Measurements from ENCODE around the gene OMD.

Gene OMD

GRCh38 chr9:92408747-92409478 is 15.4 kb downstream of the OMD start:
- no peaks in the 10 kb centered on the region for H3K36me3 ChIP-seq (ENCODE audit: control insufficient read depth, insufficient read depth, low read length)
- no peak overlapping the region for H3K4me3 ChIP-seq (ENCODE audit: low read depth, low read length)
- no peak overlapping the region for H3K9ac ChIP-seq (ENCODE audit: low read depth, low read length)
- no peaks in the 10 kb centered on the region for H3K9me3 ChIP-seq (ENCODE audit: control insufficient read depth, insufficient read depth, low read length)
- H3K27me3 ChIP-seq (ENCODE audit: control insufficient read depth, insufficient read depth, low read length) = no peaks in the 10 kb centered on the region
- H3K4me1 ChIP-seq (ENCODE audit: control insufficient read depth, insufficient read depth, low read length) = no peaks in the 10 kb centered on the region

GRCh38 chr9:92407818-92408217 is 16.5 kb downstream of the OMD start:
- H3K9me3 ChIP-seq (ENCODE audit: control insufficient read depth, insufficient read depth, low read length) = no peaks in the 10 kb centered on the region
- H3K9ac ChIP-seq (ENCODE audit: low read depth, low read length) = no peak overlapping the region
- no peaks in the 10 kb centered on the region for H3K4me1 ChIP-seq (ENCODE audit: control insufficient read depth, insufficient read depth, low read length)
- H3K27me3 ChIP-seq (ENCODE audit: control insufficient read depth, insufficient read depth, low read length) = no peaks in the 10 kb centered on the region
- no peaks in the 10 kb centered on the region for H3K36me3 ChIP-seq (ENCODE audit: control insufficient read depth, insufficient read depth, low read length)
- no peak overlapping the region for H3K4me3 ChIP-seq (ENCODE audit: low read depth, low read length)

- no peaks in the 10 kb centered on the region for H3K36me3 ChIP-seq (ENCODE audit: control insufficient read depth, insufficient read depth, low read length)
- H3K27me3 ChIP-seq (ENCODE audit: control insufficient read depth, insufficient read depth, low read length) = no peaks in the 10 kb centered on the region
- H3K4me3 ChIP-seq (ENCODE audit: low read depth, low read length) = no peak overlapping the region
- no peak overlapping the region for H3K9ac ChIP-seq (ENCODE audit: low read depth, low read length)
- no peaks in the 10 kb centered on the region for H3K9me3 ChIP-seq (ENCODE audit: control insufficient read depth, insufficient read depth, low read length)
- H3K4me1 ChIP-seq (ENCODE audit: control insufficient read depth, insufficient read depth, low read length) = no peaks in the 10 kb centered on the region
These were observed 17.8 kb downstream of the OMD start for GRCh38 chr9:92406477-92406876.

DNA sequence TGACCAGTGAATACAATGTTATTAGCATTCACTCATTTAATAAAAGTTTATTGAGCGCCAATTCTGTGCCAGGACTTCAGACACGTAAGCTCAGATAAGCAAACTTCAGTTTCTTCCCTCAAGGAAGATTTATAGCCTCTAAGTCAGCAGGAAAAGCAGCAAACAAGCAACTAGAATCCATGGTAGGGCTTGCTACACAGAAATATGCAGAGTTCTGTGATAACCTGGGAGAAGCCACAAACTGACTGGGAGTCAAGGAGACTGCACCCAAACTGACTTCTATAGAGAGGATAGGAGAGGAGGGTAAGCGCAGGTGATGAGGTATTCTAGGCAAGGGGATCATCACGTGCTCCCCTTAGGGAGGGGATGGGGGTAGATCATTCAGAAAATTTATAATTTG is 18.5 kb downstream of the OMD start:
- Histone ChIP-seq H3K4me1 (ENCODE audit: control insufficient read depth, insufficient read depth, low read length) (no peaks in the 10 kb centered on the region), H3K9me3 (ENCODE audit: control insufficient read depth, insufficient read depth, low read length) (no peaks in the 10 kb centered on the region), H3K36me3 (ENCODE audit: control insufficient read depth, insufficient read depth, low read length) (no peaks in the 10 kb centered on the region), H3K4me3 (ENCODE audit: low read depth, low read length) (no peak overlapping the region), H3K27me3 (ENCODE audit: control insufficient read depth, insufficient read depth, low read length) (no peaks in the 10 kb centered on the region), H3K9ac (ENCODE audit: low read depth, low read length) (no peak overlapping the region)

- H3K36me3 ChIP-seq (ENCODE audit: control insufficient read depth, insufficient read depth, low read length) = no peaks in the 10 kb centered on the region
- H3K27me3 ChIP-seq (ENCODE audit: control insufficient read depth, insufficient read depth, low read length) = no peaks in the 10 kb centered on the region
- no peak within 1 kb of the TSS for H3K4me3 ChIP-seq (ENCODE audit: low read depth, low read length)
- no peaks in the 10 kb centered on the region for H3K4me1 ChIP-seq (ENCODE audit: control insufficient read depth, insufficient read depth, low read length)
- no peak within 1 kb of the TSS for H3K9ac ChIP-seq (ENCODE audit: low read depth, low read length)
- no peaks in the 10 kb centered on the region for H3K9me3 ChIP-seq (ENCODE audit: control insufficient read depth, insufficient read depth, low read length)
These were observed 20.0 kb downstream of the OMD start, which contains the start of gene OGN for GRCh38 chr9:92404042-92404836. Gene OGN (minus strand): TSS chr9:92404578. CDS start chr9:92403407, 1,171 bp downstream.

DNA sequence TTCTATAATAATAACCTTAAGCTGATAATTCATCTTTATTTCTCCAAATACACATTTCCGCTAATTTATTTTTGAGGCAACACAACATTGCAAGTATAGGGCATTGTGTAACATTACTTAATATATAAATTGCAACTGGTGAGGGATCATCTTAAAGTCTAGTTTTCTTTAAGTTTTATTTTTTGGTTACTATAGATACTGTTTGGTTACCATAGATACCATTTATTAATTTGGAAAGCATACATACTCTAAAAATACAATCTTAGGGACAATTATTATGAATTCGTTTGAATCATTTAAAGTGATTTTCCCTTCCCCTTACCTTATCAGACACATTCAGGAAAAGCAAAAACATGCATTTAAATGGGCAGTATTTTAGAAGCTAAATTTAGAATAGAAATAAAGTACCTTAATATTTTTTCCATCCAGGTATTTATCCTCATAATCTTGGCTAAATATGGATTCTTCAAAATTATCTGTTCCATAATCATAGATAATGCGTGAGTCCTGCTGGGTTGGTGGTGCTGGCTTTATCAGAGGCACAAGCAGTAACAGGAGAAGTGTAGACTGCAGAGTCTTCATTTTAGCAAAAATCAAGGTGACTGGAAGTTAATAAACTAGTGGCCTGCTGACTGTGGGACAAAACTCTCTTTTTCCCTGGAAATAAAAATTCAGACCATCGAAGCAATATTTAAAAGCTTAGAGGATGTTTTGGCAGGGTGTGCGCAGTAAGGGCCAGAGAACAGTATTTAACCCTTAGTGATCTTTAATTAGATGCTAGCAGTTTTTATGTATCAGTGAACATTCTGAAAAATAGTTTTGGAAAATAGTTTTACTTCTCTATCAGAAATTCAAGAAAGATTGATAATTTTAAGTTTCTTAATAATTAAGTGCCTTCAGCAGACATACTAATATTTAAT is 21.2 kb downstream of the OMD start:
- Histone ChIP-seq H3K9me3 (ENCODE audit: control insufficient read depth, insufficient read depth, low read length) (no peaks in the 10 kb centered on the region), H3K4me3 (ENCODE audit: low read depth, low read length) (no peak overlapping the region), H3K9ac (ENCODE audit: low read depth, low read length) (no peak overlapping the region), H3K36me3 (ENCODE audit: control insufficient read depth, insufficient read depth, low read length) (no peaks in the 10 kb centered on the region), H3K4me1 (ENCODE audit: control insufficient read depth, insufficient read depth, low read length) (no peaks in the 10 kb centered on the region), H3K27me3 (ENCODE audit: control insufficient read depth, insufficient read depth, low read length) (no peaks in the 10 kb centered on the region)

DNA sequence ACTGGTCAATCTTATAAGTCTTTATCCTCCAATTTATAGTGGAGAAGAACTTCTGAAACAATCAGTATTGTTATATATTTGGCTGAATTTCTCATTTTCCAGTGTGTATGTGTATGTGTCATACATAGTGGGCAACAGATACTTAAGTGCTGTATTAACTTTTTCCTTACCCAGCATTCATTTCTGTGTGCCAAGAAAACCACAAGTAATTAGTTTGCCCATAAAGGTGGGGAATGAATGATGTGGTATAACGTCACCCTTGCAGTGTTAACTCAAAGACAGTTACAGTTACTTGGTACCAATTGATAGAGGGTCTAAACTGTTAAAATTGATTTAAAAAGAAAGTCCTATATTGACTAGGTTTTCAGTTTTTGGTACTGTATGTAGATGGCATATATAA is 21.9 kb downstream of the OMD start:
- Histone ChIP-seq H3K36me3 (ENCODE audit: control insufficient read depth, insufficient read depth, low read length) (no peaks in the 10 kb centered on the region), H3K9ac (ENCODE audit: low read depth, low read length) (no peak overlapping the region), H3K27me3 (ENCODE audit: control insufficient read depth, insufficient read depth, low read length) (no peaks in the 10 kb centered on the region), H3K4me3 (ENCODE audit: low read depth, low read length) (no peak overlapping the region), H3K4me1 (ENCODE audit: control insufficient read depth, insufficient read depth, low read length) (no peaks in the 10 kb centered on the region), H3K9me3 (ENCODE audit: control insufficient read depth, insufficient read depth, low read length) (no peaks in the 10 kb centered on the region)

DNA sequence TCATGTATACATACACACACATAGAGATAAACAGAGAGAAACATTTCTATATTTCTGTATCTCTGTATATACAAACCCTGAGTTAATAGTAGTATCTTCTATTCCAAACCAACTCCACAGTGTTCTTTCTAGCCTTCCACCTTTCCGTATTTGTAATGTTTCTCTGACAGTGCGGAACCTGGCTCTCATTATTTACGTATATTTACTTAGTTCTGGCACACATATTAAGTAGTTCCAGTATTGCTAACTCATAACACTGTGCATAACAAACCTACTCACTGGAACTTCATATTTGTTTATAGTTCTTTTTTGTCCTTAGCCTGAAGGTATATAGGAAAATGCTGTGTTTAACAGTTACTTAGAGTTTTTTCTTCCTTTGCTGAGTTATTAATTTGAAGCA is 26.4 kb downstream of the OMD start:
- H3K36me3 ChIP-seq (ENCODE audit: control insufficient read depth, insufficient read depth, low read length) = no peaks in the 10 kb centered on the region
- H3K9me3 ChIP-seq (ENCODE audit: control insufficient read depth, insufficient read depth, low read length) = no peaks in the 10 kb centered on the region
- no peak overlapping the region for H3K4me3 ChIP-seq (ENCODE audit: low read depth, low read length)
- H3K27me3 ChIP-seq (ENCODE audit: control insufficient read depth, insufficient read depth, low read length) = no peaks in the 10 kb centered on the region
- no peaks in the 10 kb centered on the region for H3K4me1 ChIP-seq (ENCODE audit: control insufficient read depth, insufficient read depth, low read length)
- H3K9ac ChIP-seq (ENCODE audit: low read depth, low read length) = no peak overlapping the region

DNA sequence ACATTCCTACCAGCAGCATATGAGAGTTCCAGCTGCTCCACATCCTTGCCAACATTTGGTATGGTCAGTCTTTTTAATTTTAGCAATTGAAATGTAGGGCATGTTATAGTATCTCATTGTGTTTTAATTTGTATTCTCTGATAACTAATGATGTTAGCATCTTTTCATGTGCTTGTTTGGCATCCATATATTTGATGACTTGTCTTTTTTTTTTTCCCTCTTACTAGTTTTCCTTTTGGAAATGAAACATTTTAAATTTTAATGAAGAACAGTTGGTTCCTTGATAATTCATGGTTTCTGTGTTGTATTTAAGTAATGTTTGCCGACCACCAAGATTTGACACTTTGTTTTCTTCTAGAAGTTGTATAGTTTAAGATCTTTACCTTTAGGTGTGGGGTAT is 28.7 kb downstream of the OMD start:
- no peaks in the 10 kb centered on the region for H3K36me3 ChIP-seq (ENCODE audit: control insufficient read depth, insufficient read depth, low read length)
- no peak overlapping the region for H3K9ac ChIP-seq (ENCODE audit: low read depth, low read length)
- no peak overlapping the region for H3K4me3 ChIP-seq (ENCODE audit: low read depth, low read length)
- no peaks in the 10 kb centered on the region for H3K27me3 ChIP-seq (ENCODE audit: control insufficient read depth, insufficient read depth, low read length)
- no peaks in the 10 kb centered on the region for H3K9me3 ChIP-seq (ENCODE audit: control insufficient read depth, insufficient read depth, low read length)
- H3K4me1 ChIP-seq (ENCODE audit: control insufficient read depth, insufficient read depth, low read length) = no peaks in the 10 kb centered on the region

- H3K4me3 ChIP-seq (ENCODE audit: low read depth, low read length) = no peak overlapping the region
These were observed 30.6 kb downstream of the OMD start for GRCh38 chr9:92393686-92394085.

GRCh38 chr9:92392690-92393089 is 31.6 kb downstream of the OMD start:
- no peaks in the 10 kb centered on the region for H3K27me3 ChIP-seq (ENCODE audit: control insufficient read depth, insufficient read depth, low read length)
- H3K4me1 ChIP-seq (ENCODE audit: control insufficient read depth, insufficient read depth, low read length) = no peaks in the 10 kb centered on the region
- no peak overlapping the region for H3K9ac ChIP-seq (ENCODE audit: low read depth, low read length)
- H3K36me3 ChIP-seq (ENCODE audit: control insufficient read depth, insufficient read depth, low read length) = no peaks in the 10 kb centered on the region
- H3K9me3 ChIP-seq (ENCODE audit: control insufficient read depth, insufficient read depth, low read length) = no peaks in the 10 kb centered on the region
- H3K4me3 ChIP-seq (ENCODE audit: low read depth, low read length) = no peak overlapping the region

More at GRCh38 chr9:92393686-92394085, 30.6 kb downstream of the OMD start:
- Histone ChIP-seq H3K27me3 (ENCODE audit: control insufficient read depth, insufficient read depth, low read length) (no peaks in the 10 kb centered on the region), H3K36me3 (ENCODE audit: control insufficient read depth, insufficient read depth, low read length) (no peaks in the 10 kb centered on the region), H3K9ac (ENCODE audit: low read depth, low read length) (no peak overlapping the region), H3K4me1 (ENCODE audit: control insufficient read depth, insufficient read depth, low read length) (no peaks in the 10 kb centered on the region), H3K9me3 (ENCODE audit: control insufficient read depth, insufficient read depth, low read length) (no peaks in the 10 kb centered on the region)
